K562 (cell line): ENCODE data around the gene FHL5. TPM values are rescaled to one million over a fixed set of nuclear protein-coding genes. Genes with fewer than 3 reads are reported as not detected.

Source experiments
- EHMT2 ChIP-seq: fragments of 450-650 bp; IDR thresholded peaks from 2 replicates; pipeline ENCODE4 v1.6.1; 2018; ENCODE audit warnings: antibody characterized with exemption
- MAZ ChIP-seq, 2 experiments: fragments of 450-650 bp in 1 of 2; sonication (generic) in 1 of 2; formaldehyde crosslinking; IDR thresholded peaks in 1 of 2; conservative IDR thresholded peaks in 1 of 2; 2 replicates each; pipeline versions ENCODE4 v1.4.0 to v1.5.0; 2020; ENCODE audit warnings: mild to moderate bottlenecking in 1 of 2, missing genetic modification reagents in 1 of 2
- SMAD4 ChIP-seq: fragments of 250-450 bp; sonication (Bioruptor Pico); conservative IDR thresholded peaks from 2 replicates; pipeline ENCODE4 v1.8.0; 2021; ENCODE audit warnings: inconsistent platforms, mild to moderate bottlenecking, moderate library complexity
- TAF1 ChIP-seq: IDR thresholded peaks from 2 replicates; pipeline ENCODE4 v1.6.1; 2011; ENCODE audit warnings: mild to moderate bottlenecking, low read length, moderate library complexity; ENCODE audit not compliant: insufficient read depth, control insufficient read depth, severe bottlenecking; ENCODE audit errors: extremely low read depth
- ZNF584 ChIP-seq: fragments of 200-800 bp; sonication (Bioruptor generic); IDR thresholded peaks from 2 replicates; pipeline ENCODE4 v1.6.1; 2016; ENCODE audit warnings: low read depth, mild to moderate bottlenecking, missing genetic modification characterization, missing compliant biosample characterization
- polyA plus RNA-seq, 8 experiments: library from polyadenylated mRNA; depleted of rRNA in 4 of 8; stranded (reverse) in 5 of 8; unstranded in 3 of 8; fragments of >200 nt; fragmentation: Nextera tagmentation in 2 of 8; fragmentation: Illumina TruSeq in 1 of 8; extraction: Ambion mirVana in 2 of 8; extraction: Trizol in 1 of 8; gene quantifications; 2 replicates each; pipeline versions ENCODE4 v1.2.1 to v1.2.3, GENCODE V29; 2011 to 2014; ENCODE audit warnings: inconsistent platforms in 1 of 8, missing spikeins in 1 of 8
- total RNA-seq, 7 experiments: library from RNA; depleted of rRNA in 6 of 7; stranded (reverse); fragments of >200 nt in 6 of 7; fragmentation: Illumina TruSeq in 2 of 7; extraction: Trizol in 2 of 7; gene quantifications; 2 replicates each; pipeline versions ENCODE4 v1.2.1 to v1.2.3, GENCODE V29; 2011 to 2021; ENCODE audit warnings: low replicate concordance in 1 of 7
- TF ChIP-seq, protein P1 (sequence below): fragments of 250-450 bp; sonication (Bioruptor Pico); IDR thresholded peaks from 2 replicates; pipeline ENCODE4 v1.4.0; 2020
- TF ChIP-seq, protein P2 (sequence below): fragments of 250-450 bp; sonication (Bioruptor Pico); IDR thresholded peaks from 2 replicates; pipeline ENCODE4 v1.6.1; 2021; ENCODE audit warnings: mild to moderate bottlenecking

Gene FHL5
- total and polyA plus RNA-seq, 9 of the 15 experiments (the other 6 are each of a cell fraction or from before 2014, with no cell fraction given) = not detected

DNA sequence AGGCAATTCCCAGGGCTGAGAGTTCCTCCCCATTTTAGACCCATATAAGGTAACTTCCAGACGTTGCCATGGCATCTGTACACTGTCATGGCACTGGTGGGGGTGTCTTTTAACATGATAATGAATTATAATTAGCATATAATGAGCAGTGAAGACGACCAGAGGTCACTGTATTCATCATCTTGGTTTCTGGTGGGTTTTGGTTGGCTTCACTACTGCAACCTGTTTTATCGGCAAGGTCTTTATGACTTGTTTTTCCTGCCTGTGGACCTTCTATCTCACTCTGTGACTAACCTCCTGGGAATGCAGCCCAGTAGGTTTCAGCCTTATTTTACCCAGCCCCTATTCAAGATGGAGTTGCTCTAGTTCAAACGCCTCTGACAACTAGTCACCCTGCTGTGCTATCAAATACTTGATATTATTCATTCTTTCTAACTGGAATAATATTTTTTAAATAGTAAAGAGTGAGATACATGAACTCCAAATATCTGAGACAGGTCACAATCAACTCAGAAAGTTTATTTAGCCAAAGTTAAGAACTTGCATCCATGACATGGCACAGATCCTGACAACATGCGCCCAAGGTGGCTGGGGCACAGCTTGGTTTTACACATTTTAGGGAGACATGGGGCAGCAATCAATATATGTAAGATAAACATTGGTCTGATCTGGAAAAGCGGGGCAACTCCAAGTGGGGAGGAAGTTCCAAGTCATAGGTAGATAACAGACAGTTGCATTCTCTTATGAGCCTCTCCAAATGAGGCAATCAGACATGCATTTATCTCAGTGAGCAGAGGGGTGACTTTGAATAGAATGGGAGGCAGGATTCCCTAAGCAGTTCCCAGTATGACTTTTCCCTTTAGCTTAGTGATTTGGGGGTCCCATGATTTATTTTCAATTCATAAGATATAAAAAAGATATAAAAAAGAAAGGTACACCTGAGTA, 42.5 kb upstream of the FHL5 start (continued):
- TF ChIP-seq, protein P1, sequence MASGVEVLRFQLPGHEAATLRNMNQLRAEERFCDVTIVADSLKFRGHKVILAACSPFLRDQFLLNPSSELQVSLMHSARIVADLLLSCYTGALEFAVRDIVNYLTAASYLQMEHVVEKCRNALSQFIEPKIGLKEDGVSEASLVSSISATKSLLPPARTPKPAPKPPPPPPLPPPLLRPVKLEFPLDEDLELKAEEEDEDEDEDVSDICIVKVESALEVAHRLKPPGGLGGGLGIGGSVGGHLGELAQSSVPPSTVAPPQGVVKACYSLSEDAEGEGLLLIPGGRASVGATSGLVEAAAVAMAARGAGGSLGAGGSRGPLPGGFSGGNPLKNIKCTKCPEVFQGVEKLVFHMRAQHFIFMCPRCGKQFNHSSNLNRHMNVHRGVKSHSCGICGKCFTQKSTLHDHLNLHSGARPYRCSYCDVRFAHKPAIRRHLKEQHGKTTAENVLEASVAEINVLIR (CRISPR knock-in tag) = 0 out of 2 replicates have a peak, but pooled peaks have one; percentile 28
- TF ChIP-seq EHMT2 (no peak), MAZ (CRISPR knock-in tag; conservative IDR thresholded peaks at IDR 0.05 in 1 of 2, IDR thresholded peaks at IDR 0.05 in 1 of 2) (peak in 1 of 2 experiments; percentile 58; a peak in 2 of 4 replicates), ZNF584 (CRISPR knock-in tag) (peak; percentile 79; the same call in 1 of the 2 replicates), SMAD4 (CRISPR knock-in tag) (peak; percentile 79), TAF1 (peak; percentile 10)
- TF ChIP-seq, protein P2, sequence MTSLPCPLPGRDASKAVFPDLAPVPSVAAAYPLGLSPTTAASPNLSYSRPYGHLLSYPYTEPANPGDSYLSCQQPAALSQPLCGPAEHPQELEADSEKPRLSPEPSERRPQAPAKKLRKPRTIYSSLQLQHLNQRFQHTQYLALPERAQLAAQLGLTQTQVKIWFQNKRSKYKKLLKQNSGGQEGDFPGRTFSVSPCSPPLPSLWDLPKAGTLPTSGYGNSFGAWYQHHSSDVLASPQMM = no peak
